Heart right ventricle (tissue), 16 donors: ENCODE results near the gene MYO5C. TPM values are rescaled to one million over a fixed set of nuclear protein-coding genes. Genes with fewer than 3 reads are reported as not detected.

Source experiments
- ATAC-seq, 8 donors: fragments of 200-7000 bp; cut with Tn5 transposase; one replicate each; pipeline ENCODE4 v1.9.1; 2020; ENCODE audit warnings: mild to moderate bottlenecking in 8 of 8, moderate library complexity in 8 of 8, moderate number of reproducible peaks in 1 of 8
- DNase-seq, 2 donors: peaks; one replicate each; pipeline ENCODE4 v3.0.0-alpha.2; 2020
- H3K27ac ChIP-seq, 10 donors: fragments of 200-600 bp; sonication (generic) in 2 of 10; one replicate each; pipeline versions ENCODE4 v1.5.0 to v1.8.0; 2020 to 2022; ENCODE audit warnings: mild to moderate bottlenecking in 3 of 10
- H3K27me3 ChIP-seq, 7 donors: fragments of 200-600 bp; one replicate each; pipeline ENCODE4 v1.8.0; 2021 to 2022; ENCODE audit warnings: mild to moderate bottlenecking in 2 of 7
- H3K36me3 ChIP-seq, 9 donors: fragments of 200-600 bp; sonication (generic) in 1 of 9; one replicate each; pipeline versions ENCODE4 v1.5.0 to v1.8.0; 2020 to 2022; ENCODE audit warnings: mild to moderate bottlenecking in 2 of 9
- H3K4me1 ChIP-seq, 9 donors: fragments of 200-600 bp; sonication (generic) in 1 of 9; one replicate each; pipeline versions ENCODE4 v1.5.0 to v1.8.0; 2020 to 2022; ENCODE audit warnings: mild to moderate bottlenecking in 4 of 9
- H3K4me3 ChIP-seq, 10 donors: fragments of 200-600 bp; sonication (generic) in 2 of 10; one replicate each; pipeline versions ENCODE4 v1.5.0 to v1.8.0; 2020 to 2022; ENCODE audit warnings: mild to moderate bottlenecking in 7 of 10, moderate library complexity in 2 of 10
- H3K9me3 ChIP-seq, 11 donors: fragments of 200-600 bp in 10 of 11; sonication (generic) in 2 of 11; one replicate each; pipeline versions ENCODE4 v1.5.0 to v1.8.0; 2013 to 2022; ENCODE audit warnings: mild to moderate bottlenecking in 2 of 11, control low read depth in 1 of 11, moderate library complexity in 1 of 11
- CTCF ChIP-seq, 9 donors: fragments of 200-600 bp; sonication (generic) in 2 of 9; IDR thresholded peaks; one replicate each; pipeline versions ENCODE4 v1.5.0 to v1.8.0; 2021 to 2022; ENCODE audit warnings: antibody characterized with exemption in 9 of 9, mild to moderate bottlenecking in 5 of 9, moderate library complexity in 1 of 9
- WGBS, 2 donors: extraction: QIAGEN DNeasy Blood & Tissue Kit; methylation state at CpG; one replicate each; pipeline ENCODE4 v1.1.7; 2013; ENCODE audit warnings: inconsistent platforms in 1 of 2; 5-methylcytosine and 5-hydroxymethylcytosine counted together
- intact Hi-C, 10 donors: fragments of 100-400 bp; cut with DNase I; formaldehyde crosslinking; loops; one replicate each; pipeline versions ENCODE4 v1.11.1 to v1.14.2; 2022
- polyA plus RNA-seq, 2 donors: library from polyadenylated mRNA; stranded (reverse); fragments of 200-250 nt; gene quantifications; one replicate each; pipeline ENCODE4 v1.2.3, GENCODE V29; 2013
- total RNA-seq, 10 donors: library from RNA; stranded (reverse); fragmentation: NEBNext Ultra II Directional in 3 of 10; extraction: Animal tissue kit (Norgen Biotek cat#: 25700) in 3 of 10; gene quantifications; one replicate each; pipeline versions ENCODE4 v1.2.1 to v1.2.4, GENCODE V29; 2021 to 2023
- donor health status: Arrhythmogenic right ventricular cardiomyopathy.
- donor health status: ischemic (EF 13 %, LVEDD 7.1; RV severe dilation, severe dysfunction).
- donor health status: healthy with polysubstance abuse.
- donor health status: DM: no; HTN: yes; CAD: no.
- donor health status: DM: no; HTN: no; CAD: no.
- donor health status: ischemic (EF 25% LVEDD 6.9; RV normal size, moderate dysfunction).
- donor health status: ischemic (EF 25% LVEDD 5.7; RV mildly dilated, moderate dysfunction).
- donor health status: healthy.
- donor health status: DM: yes; HTN: yes; CAD: no.
- donor health status: Ischemic cardiomyopathy.
- donor health status: ischemic (EF 35%, LVEDD 5.7; RV mildly dilated, moderate dysfunction).
- donor health status: nonischemic (EF 11% LVEDD 7.7; RV severe dilation, severe dysfunction).
- donor health status: DM: yes; HTN: yes; CAD: no.
- donor health status: PGD.
- donor health status: ischemic (EF 29% LVEDD 5.4; RV normal size, mild dysfunction).
- donor health status: nonischemic (EF 23%, LVEDD 6.1; RV moderate dilation, normal function).

MYO5C gene
- total and polyA plus RNA-seq, 12 donors: 0.75 to 3.5 (median 2.1) TPM

DNA sequence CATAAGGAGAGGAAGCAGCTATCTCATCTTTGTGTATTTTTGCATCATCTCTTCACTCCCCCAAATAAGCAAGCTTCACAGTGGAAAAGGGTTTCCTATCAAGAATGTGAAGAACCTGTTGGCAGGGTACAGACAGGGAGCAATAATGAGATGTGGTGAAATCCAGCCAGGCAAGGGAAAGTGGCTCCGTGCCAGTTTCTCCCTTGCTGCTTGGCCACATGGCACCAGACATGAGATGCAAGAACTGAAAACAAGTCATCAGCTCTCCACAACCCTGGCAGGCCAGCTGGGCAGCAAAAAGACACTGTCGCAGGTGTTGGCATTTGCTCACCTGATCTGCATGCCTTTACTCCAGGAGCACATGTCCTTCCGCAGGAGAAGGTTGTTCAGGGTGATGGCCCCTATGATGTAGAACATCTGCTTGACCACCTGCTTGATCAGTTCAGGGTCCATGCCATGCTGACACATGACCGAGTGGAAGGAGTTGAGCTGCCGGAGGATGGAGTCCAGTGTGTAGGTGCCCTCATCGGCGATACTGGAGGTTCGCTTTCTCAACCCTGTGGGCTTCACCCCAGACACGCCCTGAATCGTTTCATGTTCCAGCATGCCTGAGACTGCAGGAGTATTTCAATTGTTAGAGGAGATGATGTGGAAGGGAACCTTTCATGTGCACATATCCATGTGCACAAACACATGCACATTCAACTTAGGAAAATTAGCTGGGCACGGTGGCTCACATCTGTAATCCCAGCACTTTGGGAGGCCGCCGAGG lies 23.3 kb upstream of the MYO5C start:
- Histone ChIP-seq H3K27ac (no peak overlapping the region), H3K27me3 (no peaks in the 10 kb centered on the region), H3K36me3 (peaks cover 0 to 99% (median 22%) of the 10 kb centered on the region in 9 donors), H3K4me1 (peaks cover 0 to 11% (median 0%) of the 10 kb centered on the region in 9 donors), H3K4me3 (no peak overlapping the region), H3K9me3 (no peaks in the 10 kb centered on the region)
- WGBS, 2 donors: 71 to 76% methylated on average over 13 of the region's 13 CpGs
- no peak for TF ChIP-seq CTCF (IDR thresholded peaks at IDR 0.05)
- DNase-seq (peak; percentile 64 to 67), ATAC-seq (peak; percentile 63 to 95 (median 92))
- intact Hi-C loops: no loop called here

DNA sequence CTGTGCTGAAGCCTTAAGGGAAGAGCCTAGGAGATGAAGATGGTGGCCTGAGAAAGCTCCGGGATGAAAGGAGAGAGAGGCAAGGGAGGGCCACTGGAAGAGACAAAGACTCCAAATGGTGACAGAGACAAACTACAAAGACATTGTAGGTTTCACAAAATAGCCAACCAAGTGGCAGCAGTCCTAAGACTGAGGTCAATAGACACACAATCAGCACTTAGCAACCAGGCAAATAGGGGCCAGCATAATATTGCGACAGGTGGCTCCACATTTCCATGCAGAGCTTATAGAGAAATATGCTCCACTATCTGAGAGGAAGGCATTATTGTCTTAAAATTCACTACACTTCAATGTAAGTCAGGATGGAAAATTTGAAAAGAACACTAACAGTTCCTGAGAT lies 22.1 kb upstream of the MYO5C start:
- Histone ChIP-seq H3K4me3 (no peak overlapping the region), H3K27me3 (no peaks in the 10 kb centered on the region), H3K27ac (no peak overlapping the region), H3K9me3 (no peaks in the 10 kb centered on the region), H3K4me1 (peaks cover 0 to 11% (median 0%) of the 10 kb centered on the region in 9 donors), H3K36me3 (peaks cover 0 to 99% (median 33%) of the 10 kb centered on the region in 9 donors)
- intact Hi-C loops: no loop called here
- ATAC-seq (no peak), DNase-seq (no peak)
- WGBS, 2 donors: 88 to 95% methylated on average over 2 of the region's 2 CpGs
- TF ChIP-seq CTCF (IDR thresholded peaks at IDR 0.05): no peak

DNA sequence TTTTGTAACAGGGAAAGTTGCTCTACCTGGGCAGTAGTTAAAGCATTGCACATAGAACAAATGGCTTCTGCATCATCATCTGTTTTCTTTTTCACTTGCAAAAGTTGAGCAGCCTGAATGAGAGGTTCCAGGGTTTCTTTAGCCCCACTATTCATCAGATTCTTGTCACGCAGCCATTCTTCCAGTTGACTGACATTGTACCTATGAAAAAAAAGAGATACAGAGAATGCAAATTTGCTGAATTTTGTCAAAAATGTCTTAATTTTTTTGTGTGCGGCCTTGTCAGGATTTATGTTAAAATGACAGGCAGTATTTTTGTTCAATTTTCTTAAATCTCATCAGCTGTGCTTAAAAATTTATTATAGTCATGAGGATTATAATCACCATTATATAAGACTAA lies 21.4 kb upstream of the MYO5C start:
- 97 to 100% methylated on average over 2 of the region's 2 CpGs for WGBS, 2 donors
- TF ChIP-seq CTCF (IDR thresholded peaks at IDR 0.05): no peak
- Histone ChIP-seq H3K4me1 (peaks cover 0 to 11% (median 0%) of the 10 kb centered on the region in 9 donors), H3K9me3 (no peaks in the 10 kb centered on the region), H3K27ac (no peak overlapping the region), H3K4me3 (no peak overlapping the region), H3K27me3 (no peaks in the 10 kb centered on the region), H3K36me3 (peaks cover 0 to 100% (median 36%) of the 10 kb centered on the region in 9 donors)
- no peak for DNase-seq
- no peak for ATAC-seq
- intact Hi-C loops: no loop called here

GRCh38 chr15:52309154-52309548 lies 13.5 kb upstream of the MYO5C start:
- no peak for TF ChIP-seq CTCF (IDR thresholded peaks at IDR 0.05)
- peak in 2 of 8 donors; percentile 18 to 33 for ATAC-seq
- intact Hi-C loops: no loop called here

More at GRCh38 chr15:52309154-52309548, 13.5 kb upstream of the MYO5C start:
- Histone ChIP-seq H3K4me3 (no peak overlapping the region), H3K27me3 (no peaks in the 10 kb centered on the region), H3K36me3 (peaks cover 0 to 54% (median 14%) of the 10 kb centered on the region in 9 donors), H3K4me1 (peaks cover 0 to 10% (median 7%) of the 10 kb centered on the region in 9 donors), H3K27ac (no peak overlapping the region), H3K9me3 (no peaks in the 10 kb centered on the region)
- 49 to 63% methylated on average over 6 of the region's 6 CpGs for WGBS, 2 donors
- no peak for DNase-seq
